ENCODE measurements around the gene LSMEM2. TPM values are rescaled to one million over a fixed set of nuclear protein-coding genes. Genes with fewer than 3 reads are reported as not detected.
A peak's percentile ranks its signal among the peaks of the same experiment; 100 is the strongest.

LSMEM2 gene
- total RNA-seq, 2 experiments from 2014 or later = 0.22 TPM; not detected in 1

GRCh38 chr3:50258979-50259378 is 19.9 kb upstream of the LSMEM2 start:
- Mint-ChIP-seq H3K4me1 (ENCODE audit: low read depth) (peaks cover 3% of the 10 kb centered on the region), H3K27ac (peak overlapping the region; percentile 51), H3K9me3 (no peaks in the 10 kb centered on the region), H3K4me3 (peak overlapping the region; percentile 34), H3K27me3 (no peaks in the 10 kb centered on the region), H3K36me3 (ENCODE audit: low read depth) (peaks cover 55% of the 10 kb centered on the region)
- intact Hi-C loops (cut with DNase I, micrococcal nuclease) = loop anchor here in 1 of 2 experiments (5.0 kb wide), 1 partner anchor 1403 kb away; no protein-coding TSS in a partner anchor
- peaks cover 24% of the 10 kb centered on the region for H3K4me1 ChIP-seq (ENCODE audit: insufficient read depth, low read length)
- POLR2A ChIA-PET = interaction anchor here (1.1 to 2.5 kb wide), 4 partner anchors 10 to 32 kb away, joined by 3 to 10 read pairs (median 6); partner anchors contain the start of gene GNAI2
- H3K4me3 ChIP-seq (ENCODE audit: low read length) = no peak overlapping the region
- H3K27me3 ChIP-seq (ENCODE audit: control insufficient read depth in 1 of 2, insufficient read depth in 2 of 2, low read length in 2 of 2) = no peaks in the 10 kb centered on the region
- CTCF ChIA-PET = interaction anchor here (1.0 to 2.7 kb wide), 2 partner anchors 12 kb away, joined by 4 to 11 read pairs; no protein-coding TSS in a partner anchor
- no peaks in the 10 kb centered on the region for H3K9me3 ChIP-seq (ENCODE audit: control insufficient read depth in 1 of 2, insufficient read depth in 1 of 2, low read length in 2 of 2)
- DNase-seq (peak in 1 of 14 experiments; percentile 23), ATAC-seq (ENCODE audit: poor library complexity) (no peak)
- no peak for TF ChIP-seq CTCF (IDR thresholded peaks at IDR 0.05)
- H3K36me3 ChIP-seq (ENCODE audit: insufficient read depth, low read length) = peaks cover 51% of the 10 kb centered on the region
- H3K27ac ChIP-seq (ENCODE audit: low read depth in 1 of 2, low read length in 2 of 2) = no peak overlapping the region

- Mint-ChIP-seq H3K36me3 (ENCODE audit: low read depth) (peaks cover 50% of the 10 kb centered on the region), H3K27ac (peak overlapping the region; percentile 51), H3K4me1 (ENCODE audit: low read depth) (peaks cover 3% of the 10 kb centered on the region), H3K27me3 (no peaks in the 10 kb centered on the region), H3K4me3 (peak overlapping the region; percentile 74), H3K9me3 (no peaks in the 10 kb centered on the region)
- intact Hi-C loops (cut with DNase I, micrococcal nuclease) = loop anchor here in 1 of 2 experiments (1.0 to 5.0 kb wide), 2 partner anchors 32 to 1403 kb away; no protein-coding TSS in a partner anchor
- peaks cover 20% of the 10 kb centered on the region for H3K4me1 ChIP-seq (ENCODE audit: insufficient read depth, low read length)
- H3K27me3 ChIP-seq (ENCODE audit: control insufficient read depth in 1 of 2, insufficient read depth in 2 of 2, low read length in 2 of 2) = no peaks in the 10 kb centered on the region
- no peak for TF ChIP-seq CTCF (IDR thresholded peaks at IDR 0.05)
- H3K9me3 ChIP-seq (ENCODE audit: control insufficient read depth in 1 of 2, insufficient read depth in 1 of 2, low read length in 2 of 2) = no peaks in the 10 kb centered on the region
- peak overlapping the region in 1 of 2 donors; percentile 5 for H3K27ac ChIP-seq (ENCODE audit: low read depth in 1 of 2, low read length in 2 of 2)
- peak overlapping the region; percentile 9 for H3K4me3 ChIP-seq (ENCODE audit: low read length)
- DNase-seq (no peak), ATAC-seq (ENCODE audit: poor library complexity) (peak; percentile 21)
- ChIA-PET CTCF (interaction anchor here (0.8 to 2.7 kb wide), 3 partner anchors 13 to 65 kb away, joined by 5 to 11 read pairs (median 5); partner anchors contain the start of gene GNAI2), POLR2A (interaction anchor here (1.1 to 2.5 kb wide), 5 partner anchors 11 to 32 kb away, joined by 3 to 10 read pairs (median 4); partner anchors contain the start of gene GNAI2)
- H3K36me3 ChIP-seq (ENCODE audit: insufficient read depth, low read length) = peaks cover 45% of the 10 kb centered on the region
These were observed 19.4 kb upstream of the LSMEM2 start for GRCh38 chr3:50259432-50260026.

- Histone ChIP-seq H3K9me3 (ENCODE audit: control insufficient read depth in 1 of 2, insufficient read depth in 1 of 2, low read length in 2 of 2) (no peaks in the 10 kb centered on the region), H3K27ac (ENCODE audit: low read depth in 1 of 2, low read length in 2 of 2) (peak overlapping the region in 1 of 2 donors; percentile 29), H3K4me3 (ENCODE audit: low read length) (peak overlapping the region; percentile 52), H3K27me3 (ENCODE audit: control insufficient read depth in 1 of 2, insufficient read depth in 2 of 2, low read length in 2 of 2) (no peaks in the 10 kb centered on the region), H3K36me3 (ENCODE audit: insufficient read depth, low read length) (peaks cover 38% of the 10 kb centered on the region), H3K4me1 (ENCODE audit: insufficient read depth, low read length) (peaks cover 15% of the 10 kb centered on the region)
- DNase-seq (peak; percentile 58 to 92 (median 74)), ATAC-seq (ENCODE audit: poor library complexity) (peak; percentile 91)
- ChIA-PET CTCF (interaction anchor here (0.8 to 2.7 kb wide), 5 partner anchors 13 to 68 kb away, joined by 3 to 11 read pairs (median 5); partner anchors contain the start of gene GNAI2), POLR2A (interaction anchor here (1.3 to 2.5 kb wide), 5 partner anchors 8 to 33 kb away, joined by 3 to 10 read pairs (median 4); no protein-coding TSS in a partner anchor)
- TF ChIP-seq CTCF (IDR thresholded peaks at IDR 0.05) = peak; percentile 87
- Mint-ChIP-seq H3K4me1 (ENCODE audit: low read depth) (peaks cover 3% of the 10 kb centered on the region), H3K9me3 (no peaks in the 10 kb centered on the region), H3K36me3 (ENCODE audit: low read depth) (peaks cover 42% of the 10 kb centered on the region), H3K27me3 (no peaks in the 10 kb centered on the region), H3K27ac (peak overlapping the region; percentile 51), H3K4me3 (peak overlapping the region; percentile 74)
- intact Hi-C loops (cut with DNase I, micrococcal nuclease) = loop anchor here in 1 of 2 experiments (1.0 kb wide), 1 partner anchor 33 kb away; no protein-coding TSS in a partner anchor
These were observed 18.6 kb upstream of the LSMEM2 start for GRCh38 chr3:50260027-50260941.

Data from CD4-positive, alpha-beta T cell (primary cell).